Measurements from ENCODE around the gene PTGIS.

- no peak for TF ChIP-seq ZBTB7A (IDR thresholded peaks at IDR 0.05; ENCODE audit: low read depth)
- TF ChIP-seq RAD21 (IDR thresholded peaks at IDR 0.05; ENCODE audit: low read depth): no peak
- no peak for TF ChIP-seq EGR1 (IDR thresholded peaks at IDR 0.05)
- no peak for TF ChIP-seq TAF1 (IDR thresholded peaks at IDR 0.05; ENCODE audit: low read depth)
- TF ChIP-seq YY1 (IDR thresholded peaks at IDR 0.05; ENCODE audit: low read depth): no peak
- TF ChIP-seq MAX (IDR thresholded peaks at IDR 0.05): no peak
Observed at GRCh38 chr20:49558826-49559225, 9.1 kb downstream of the PTGIS start.

All from Ishikawa (cell line).